Articular chondrocyte of knee joint (primary cell): ENCODE results near the gene NFIA. TPM values are rescaled to one million over a fixed set of nuclear protein-coding genes. Genes with fewer than 3 reads are reported as not detected.

Experiments
- total RNA-seq: library from RNA; depleted of rRNA; stranded (reverse); fragments of >200 nt; gene quantifications from 2 replicates; pipeline ENCODE4 v1.2.3, GENCODE V29; 2012

Gene NFIA
- 28.4 and 31.5 TPM in 2 replicates for total RNA-seq

DNA sequence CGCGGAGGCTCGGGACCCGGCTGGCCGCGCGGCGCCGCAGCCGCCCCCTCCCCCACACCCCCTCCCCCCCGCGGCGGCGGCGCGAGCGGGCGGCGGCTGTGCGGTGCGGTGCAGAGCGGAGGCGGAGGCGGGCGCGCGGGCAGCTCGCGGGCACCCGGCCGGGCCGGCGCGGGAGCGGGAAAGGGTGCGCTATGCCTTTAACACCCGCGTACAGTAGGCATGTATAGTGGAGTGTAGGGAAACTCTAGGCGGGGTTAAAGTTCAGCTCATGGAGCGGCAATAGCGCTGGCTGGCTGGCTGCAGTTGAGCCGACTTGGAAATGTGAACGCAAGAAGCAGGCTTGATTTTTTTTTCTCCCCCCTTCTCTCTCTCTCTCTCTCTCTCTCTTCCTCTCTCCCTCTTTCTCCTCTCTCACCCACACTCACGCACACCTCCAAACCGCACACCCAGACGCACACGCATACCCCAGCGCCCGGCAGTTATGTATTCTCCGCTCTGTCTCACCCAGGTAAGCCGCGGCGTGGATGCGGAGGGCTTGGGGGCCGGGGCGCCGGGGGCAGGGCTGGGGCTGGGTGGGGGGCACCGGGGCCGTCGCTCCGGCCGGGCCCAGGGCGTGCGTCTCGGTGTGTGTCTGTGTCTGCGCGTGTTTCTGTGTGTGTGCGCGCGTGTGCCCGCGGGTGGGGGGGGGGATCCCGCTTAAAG is at the start of gene NFIA:
NFIA (plus strand) TSS at position 251 of the 702 bp plus-strand sequence.

